ENCODE results near the gene NRGN.
A peak's percentile ranks its signal among the peaks of the same experiment; 100 is the strongest.

NRGN gene

GRCh38 chr11:124793466-124794278 is 53.9 kb downstream of the NRGN start:
- DNase-seq, result peak; percentile 10 to 25 (median 13)
- H3K27me3 Mint-ChIP-seq, result no peaks in the 10 kb centered on the region
- peaks cover 18 to 39% of the 10 kb centered on the region in 2 donors for H3K4me1 Mint-ChIP-seq (ENCODE audit: low read depth in 2 of 2)
- ATAC-seq (replicated peaks), result peak; percentile 73
- H3K4me3 Mint-ChIP-seq, result no peak overlapping the region
- no peaks in the 10 kb centered on the region for H3K9me3 Mint-ChIP-seq
- H3K27ac Mint-ChIP-seq, result no peak overlapping the region
- peaks cover 5% of the 10 kb centered on the region for H3K36me3 Mint-ChIP-seq (ENCODE audit: insufficient read depth)

GRCh38 chr11:124796312-124796711 is 56.6 kb downstream of the NRGN start:
- Mint-ChIP-seq H3K27ac (no peak overlapping the region), H3K9me3 (no peaks in the 10 kb centered on the region), H3K27me3 (no peaks in the 10 kb centered on the region), H3K4me1 (ENCODE audit: low read depth in 2 of 2) (peaks cover 23 to 41% of the 10 kb centered on the region in 2 donors), H3K36me3 (ENCODE audit: insufficient read depth) (peaks cover 11% of the 10 kb centered on the region), H3K4me3 (no peak overlapping the region)
- ATAC-seq (replicated peaks) (no peak), DNase-seq (no peak)

Measured in effector memory CD8-positive, alpha-beta T cell (primary cell).